Nephron (organoid): Measurements from ENCODE around the gene COL11A2.

Source experiments
- H3K27ac Mint-ChIP-seq, 3 experiments: 2 replicates each; pipeline ENCODE4 v1.8.0; 2020; ENCODE audit warnings: mixed read lengths in 3 of 3, mild to moderate bottlenecking in 2 of 3, moderate library complexity in 1 of 3
- H3K27me3 Mint-ChIP-seq: 2 replicates; pipeline ENCODE4 v1.8.0; 2021; ENCODE audit warnings: low read depth, mild to moderate bottlenecking, moderate library complexity, mixed read lengths
- H3K36me3 Mint-ChIP-seq: 2 replicates; pipeline ENCODE4 v1.8.0; 2020; ENCODE audit warnings: low read depth, mixed read lengths
- H3K4me1 Mint-ChIP-seq: 2 replicates; pipeline ENCODE4 v1.8.0; 2020; ENCODE audit warnings: mixed read lengths
- H3K4me3 Mint-ChIP-seq, 3 experiments: 2 replicates each; pipeline ENCODE4 v1.8.0; 2020; ENCODE audit warnings: mild to moderate bottlenecking in 3 of 3, mixed read lengths in 3 of 3, moderate library complexity in 2 of 3
- H3K9me3 Mint-ChIP-seq: 2 replicates; pipeline ENCODE4 v1.8.0; 2020; ENCODE audit warnings: mixed read lengths
- TF ChIP-seq, protein P1 (sequence below), 3 experiments: fragments of 200-600 bp; sonication (generic); IDR thresholded peaks; one replicate each; pipeline ENCODE4 v1.5.0; 2021; ENCODE audit warnings: antibody characterized with exemption in 3 of 3; ENCODE audit not compliant: unreplicated experiment in 3 of 3

COL11A2 gene

DNA sequence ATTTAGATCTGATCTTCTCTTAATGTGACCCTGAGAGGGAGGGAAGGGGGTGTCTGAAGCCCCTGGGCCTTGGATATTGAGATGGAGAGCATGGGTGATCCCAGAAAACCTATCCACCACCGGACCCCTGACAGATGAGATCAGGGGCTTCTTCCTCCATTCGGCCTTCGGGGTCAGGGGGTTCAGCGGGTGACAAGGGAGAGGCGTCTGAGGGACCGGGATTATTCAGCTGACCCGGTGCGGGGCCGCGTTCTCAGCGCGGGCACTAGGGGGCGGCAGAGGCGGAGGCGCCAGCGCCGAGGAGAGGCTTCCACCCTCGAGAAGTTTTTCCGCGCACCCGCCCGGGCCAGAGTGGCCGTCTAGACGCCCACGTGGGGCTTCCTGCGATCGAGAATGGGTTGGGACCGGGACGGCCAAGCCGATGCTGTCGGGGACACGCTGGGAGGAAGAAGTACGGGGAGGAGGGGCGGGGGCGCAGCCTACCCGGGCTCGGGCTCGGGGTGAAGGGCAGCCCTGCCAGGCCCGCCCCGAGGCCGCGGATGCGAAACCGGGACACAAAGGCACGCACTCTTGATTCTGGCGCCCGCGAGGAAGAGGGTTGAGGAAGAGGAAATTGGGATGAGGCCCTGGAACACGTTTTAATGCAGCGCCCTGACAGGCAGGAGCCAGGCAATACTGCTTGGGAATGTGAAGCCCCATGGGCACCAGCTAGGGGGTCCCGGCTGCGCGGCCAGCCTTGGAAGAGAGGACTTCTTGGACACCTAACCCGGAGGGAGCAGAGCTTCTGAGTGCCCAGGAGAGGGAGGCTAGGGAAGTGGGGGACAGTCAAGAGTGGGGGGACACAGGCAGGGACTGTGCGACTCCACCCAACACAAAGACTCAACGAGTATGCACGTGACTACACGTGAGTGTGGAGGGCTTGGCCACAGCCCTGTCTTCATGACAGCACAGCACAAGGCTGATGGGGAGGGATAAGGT is 30.6 kb downstream of the COL11A2 start:
- Mint-ChIP-seq H3K4me1 (peaks cover 7% of the 10 kb centered on the region), H3K27ac (peak overlapping the region in 2 of 3 experiments; percentile 66 to 79), H3K9me3 (no peaks in the 10 kb centered on the region), H3K4me3 (peak overlapping the region; percentile 82 to 86 (median 86)), H3K27me3 (peaks cover 14% of the 10 kb centered on the region), H3K36me3 (no peaks in the 10 kb centered on the region)
- TF ChIP-seq, protein P1, sequence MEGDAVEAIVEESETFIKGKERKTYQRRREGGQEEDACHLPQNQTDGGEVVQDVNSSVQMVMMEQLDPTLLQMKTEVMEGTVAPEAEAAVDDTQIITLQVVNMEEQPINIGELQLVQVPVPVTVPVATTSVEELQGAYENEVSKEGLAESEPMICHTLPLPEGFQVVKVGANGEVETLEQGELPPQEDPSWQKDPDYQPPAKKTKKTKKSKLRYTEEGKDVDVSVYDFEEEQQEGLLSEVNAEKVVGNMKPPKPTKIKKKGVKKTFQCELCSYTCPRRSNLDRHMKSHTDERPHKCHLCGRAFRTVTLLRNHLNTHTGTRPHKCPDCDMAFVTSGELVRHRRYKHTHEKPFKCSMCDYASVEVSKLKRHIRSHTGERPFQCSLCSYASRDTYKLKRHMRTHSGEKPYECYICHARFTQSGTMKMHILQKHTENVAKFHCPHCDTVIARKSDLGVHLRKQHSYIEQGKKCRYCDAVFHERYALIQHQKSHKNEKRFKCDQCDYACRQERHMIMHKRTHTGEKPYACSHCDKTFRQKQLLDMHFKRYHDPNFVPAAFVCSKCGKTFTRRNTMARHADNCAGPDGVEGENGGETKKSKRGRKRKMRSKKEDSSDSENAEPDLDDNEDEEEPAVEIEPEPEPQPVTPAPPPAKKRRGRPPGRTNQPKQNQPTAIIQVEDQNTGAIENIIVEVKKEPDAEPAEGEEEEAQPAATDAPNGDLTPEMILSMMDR (IDR thresholded peaks at IDR 0.05; ENCODE audit: unreplicated experiment in 3 of 3): peak; percentile 85 to 89 (median 88)

DNA sequence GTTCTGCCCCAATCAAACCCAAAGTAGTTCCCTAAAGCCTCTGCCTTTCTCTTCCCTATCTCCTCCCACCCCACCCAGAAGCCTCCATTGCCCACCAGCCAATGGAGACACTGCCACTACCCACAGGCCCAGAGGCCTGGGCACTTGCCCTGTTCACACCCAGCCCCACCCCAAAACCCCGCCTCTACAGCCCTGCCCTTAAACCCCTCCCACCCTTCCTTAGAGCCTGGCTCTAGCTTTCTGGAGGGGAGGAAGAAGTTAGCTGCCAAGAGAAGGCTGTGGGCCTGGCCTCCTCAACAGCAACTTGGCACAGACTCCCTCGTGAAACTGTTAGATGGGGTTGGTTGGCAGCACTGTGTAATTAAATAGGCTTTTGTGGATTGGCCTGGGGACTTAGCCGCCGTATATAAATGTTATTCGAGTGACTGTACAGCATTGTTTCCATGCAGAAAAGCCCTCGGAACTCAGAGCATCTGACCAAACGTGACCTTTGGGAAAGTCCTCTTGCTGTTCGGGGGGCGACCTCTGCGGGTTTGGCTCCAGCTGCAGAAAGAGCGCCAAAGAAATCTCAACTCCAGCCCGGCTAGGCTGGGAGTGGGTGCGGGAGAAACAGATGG is 31.4 kb downstream of the COL11A2 start:
- no peaks in the 10 kb centered on the region for H3K36me3 Mint-ChIP-seq
- peak overlapping the region in 2 of 3 experiments; percentile 66 to 79 for H3K27ac Mint-ChIP-seq
- H3K9me3 Mint-ChIP-seq: no peaks in the 10 kb centered on the region
- H3K27me3 Mint-ChIP-seq: peaks cover 14% of the 10 kb centered on the region
- TF ChIP-seq, protein P1 (IDR thresholded peaks at IDR 0.05; ENCODE audit: unreplicated experiment in 3 of 3): no peak
- H3K4me3 Mint-ChIP-seq: peak overlapping the region; percentile 82 to 86 (median 86)
- peaks cover 7% of the 10 kb centered on the region for H3K4me1 Mint-ChIP-seq

DNA sequence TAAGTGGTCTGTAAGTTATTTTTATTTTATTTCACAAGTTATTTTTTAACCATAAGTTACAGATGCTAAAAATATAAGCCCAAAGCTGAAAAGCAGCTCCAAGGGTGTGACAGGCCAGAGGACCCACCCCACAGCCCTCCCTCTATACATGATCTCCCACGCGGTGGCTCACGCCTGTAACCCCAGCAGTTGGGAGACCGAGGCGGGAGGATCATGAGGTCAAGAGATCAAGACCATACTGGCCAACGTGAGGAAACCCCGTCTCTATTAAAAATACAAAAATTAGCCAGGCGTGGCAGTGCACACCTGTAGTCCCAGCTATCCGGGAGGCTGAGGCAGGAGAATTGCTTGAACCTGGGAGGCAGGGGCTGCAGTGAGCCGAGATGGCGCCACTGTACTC is 32.2 kb downstream of the COL11A2 start:
- Mint-ChIP-seq H3K27ac (no peak overlapping the region), H3K27me3 (peaks cover 17% of the 10 kb centered on the region), H3K36me3 (no peaks in the 10 kb centered on the region), H3K4me3 (peak overlapping the region in 1 of 3 experiments; percentile 16), H3K4me1 (peaks cover 7% of the 10 kb centered on the region), H3K9me3 (no peaks in the 10 kb centered on the region)
- TF ChIP-seq, protein P1 (IDR thresholded peaks at IDR 0.05; ENCODE audit: unreplicated experiment in 3 of 3): no peak

DNA sequence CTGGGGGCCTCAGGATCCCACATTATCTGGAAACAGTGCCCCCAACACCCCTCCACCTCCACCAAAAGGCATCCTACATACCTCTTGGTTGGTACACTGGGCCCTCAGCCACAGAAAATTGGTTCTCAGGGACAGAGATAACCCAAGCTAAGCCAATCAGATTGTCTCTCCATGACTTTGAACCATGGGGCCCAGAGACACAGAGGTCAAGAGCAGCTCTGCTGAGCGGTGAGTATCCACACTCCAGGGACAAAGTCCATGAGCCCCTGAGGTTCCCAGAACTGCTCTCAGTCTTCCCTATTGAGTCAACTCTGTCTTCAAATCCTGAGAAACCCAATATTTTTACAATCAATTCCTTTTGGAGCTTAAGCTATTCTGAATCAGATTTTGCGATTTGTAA is 35.3 kb downstream of the COL11A2 start:
- no peak overlapping the region for H3K4me3 Mint-ChIP-seq
- TF ChIP-seq, protein P1 (IDR thresholded peaks at IDR 0.05; ENCODE audit: unreplicated experiment in 3 of 3): no peak
- H3K4me1 Mint-ChIP-seq: peaks cover 7% of the 10 kb centered on the region
- H3K27me3 Mint-ChIP-seq: peaks cover 12% of the 10 kb centered on the region
- peaks cover 7% of the 10 kb centered on the region for H3K9me3 Mint-ChIP-seq
- H3K36me3 Mint-ChIP-seq: no peaks in the 10 kb centered on the region
- no peak overlapping the region for H3K27ac Mint-ChIP-seq

DNA sequence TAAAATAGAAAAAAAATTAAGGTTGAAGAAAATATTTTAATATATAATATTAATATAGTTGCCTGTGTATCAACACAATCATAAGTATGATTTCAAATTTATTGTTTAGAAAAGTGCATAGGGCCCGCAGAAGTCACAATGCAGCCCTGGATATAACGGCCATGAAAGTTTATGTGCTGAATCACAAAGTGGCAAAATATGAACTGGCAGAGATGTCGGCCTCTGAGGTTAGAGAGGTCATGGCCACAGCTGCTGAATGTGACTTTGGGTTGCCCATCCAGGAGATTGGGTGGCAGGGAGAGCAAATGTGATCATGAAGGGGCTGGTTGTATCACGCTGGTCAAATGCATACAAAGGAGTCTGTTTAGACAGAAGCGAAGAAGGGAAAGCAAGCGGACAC is 35.7 kb downstream of the COL11A2 start:
- H3K27me3 Mint-ChIP-seq: peaks cover 12% of the 10 kb centered on the region
- peaks cover 7% of the 10 kb centered on the region for H3K4me1 Mint-ChIP-seq
- no peaks in the 10 kb centered on the region for H3K36me3 Mint-ChIP-seq
- no peak overlapping the region for H3K27ac Mint-ChIP-seq
- TF ChIP-seq, protein P1 (IDR thresholded peaks at IDR 0.05; ENCODE audit: unreplicated experiment in 3 of 3): no peak
- peaks cover 10% of the 10 kb centered on the region for H3K9me3 Mint-ChIP-seq
- H3K4me3 Mint-ChIP-seq: no peak overlapping the region
